MM.1S (cell line): ENCODE measurements around the gene TSPAN9.

Experiments
- CTCF ChIP-seq: fragments of 300-600 bp; sonication (generic); IDR thresholded peaks from 2 replicates; pipeline ENCODE4 v1.5.1; 2016; ENCODE audit warnings: antibody characterized with exemption, low read length, mixed read lengths
- EZH2 ChIP-seq: fragments of 300-600 bp; sonication (generic); optimal IDR thresholded peaks from 2 replicates; pipeline ENCODE3; 2017; ENCODE audit warnings: low read depth, mild to moderate bottlenecking, antibody characterized with exemption, low read length, mixed read lengths

GRCh38 chr12:3300833-3301401 is 223.7 kb downstream of the TSPAN9 start:
- no peak for TF ChIP-seq CTCF
- TF ChIP-seq EZH2, result no peak
